NCI-H1105 treated with DMSO at 0.1 percent for 48 hours (cell line): Measurements from ENCODE around the gene CFAP61.
"Not testable (repeated sequence)": the region's sequence is repeated elsewhere in the genome, so short reads cannot be mapped to it uniquely, and the experiment has no call there.

Source experiments
- DNase-seq: peaks from one replicate; lab custom pipeline; 2025; lab: John Stamatoyannopoulos, UW

Gene CFAP61

GRCh38 chr20:20327746-20328145 lies 275.4 kb downstream of the CFAP61 start:
- no peak for DNase-seq

- DNase-seq = no peak
Measured at GRCh38 chr20:20329564-20329963, 277.2 kb downstream of the CFAP61 start.

- DNase-seq = no peak
Measured at GRCh38 chr20:20331156-20331555, 278.8 kb downstream of the CFAP61 start.

- DNase-seq = peak; percentile 42
Measured at GRCh38 chr20:20331817-20332216, 279.5 kb downstream of the CFAP61 start.

- DNase-seq = no peak
Measured at GRCh38 chr20:20333866-20334265, 281.5 kb downstream of the CFAP61 start.

GRCh38 chr20:20334489-20334888 lies 282.2 kb downstream of the CFAP61 start:
- DNase-seq = no peak

GRCh38 chr20:20338133-20338730 lies 285.9 kb downstream of the CFAP61 start:
- no peak for DNase-seq

GRCh38 chr20:20340443-20340842 lies 288.1 kb downstream of the CFAP61 start:
- no peak for DNase-seq

- peak; percentile 49 for DNase-seq
Measured at GRCh38 chr20:20341371-20341770, 289.0 kb downstream of the CFAP61 start.

GRCh38 chr20:20342066-20342465 lies 289.7 kb downstream of the CFAP61 start:
- DNase-seq = no peak

GRCh38 chr20:20343932-20344331 lies 291.6 kb downstream of the CFAP61 start:
- DNase-seq = no peak

- no peak for DNase-seq
Measured at GRCh38 chr20:20344476-20344875, 292.1 kb downstream of the CFAP61 start.

- DNase-seq = no peak
Measured at GRCh38 chr20:20353576-20353975, 301.2 kb downstream of the CFAP61 start.

- DNase-seq = not testable (repeated sequence)
Measured at GRCh38 chr20:20355503-20355902, 303.2 kb downstream of the CFAP61 start.

- DNase-seq = peak; percentile 95
Measured at GRCh38 chr20:20358801-20359200, 306.5 kb downstream of the CFAP61 start.

- no peak for DNase-seq
Measured at GRCh38 chr20:20359628-20360027, 307.3 kb downstream of the CFAP61 start.

GRCh38 chr20:20360464-20360863 lies 308.1 kb downstream of the CFAP61 start:
- DNase-seq = peak; percentile 87

- peak; percentile 100 for DNase-seq
Measured at GRCh38 chr20:20362774-20363433, 310.6 kb downstream of the CFAP61 start.

- peak; percentile 88 for DNase-seq
Measured at GRCh38 chr20:20363434-20363798, 311.1 kb downstream of the CFAP61 start.

GRCh38 chr20:20363799-20364592 lies 311.7 kb downstream of the CFAP61 start:
- DNase-seq = peak; percentile 98

GRCh38 chr20:20364593-20365479 lies 312.5 kb downstream of the CFAP61 start:
- peak; percentile 75 for DNase-seq
